HUES64 (cell line): ENCODE results near the gene ZNF626.
"Not testable (repeated sequence)": the region's sequence is repeated elsewhere in the genome, so short reads cannot be mapped to it uniquely, and the experiment has no call there.

Source experiments
- H3K27ac ChIP-seq: 2 replicates; pipeline ENCODE4 v1.7.0; 2013; ENCODE audit warnings: low read depth, low read length, inconsistent platforms
- H3K27me3 ChIP-seq: 2 replicates; pipeline ENCODE4 v1.6.1; 2013; ENCODE audit warnings: mild to moderate bottlenecking, low read length; ENCODE audit not compliant: insufficient read depth
- H3K36me3 ChIP-seq: 2 replicates; pipeline ENCODE4 v1.6.1; 2013; ENCODE audit warnings: mild to moderate bottlenecking, low read length; ENCODE audit not compliant: insufficient read depth
- H3K4me1 ChIP-seq: 2 replicates; pipeline ENCODE4 v1.6.1; 2013; ENCODE audit warnings: mild to moderate bottlenecking, low read length, moderate library complexity; ENCODE audit not compliant: insufficient read depth
- H3K4me3 ChIP-seq: 2 replicates; pipeline ENCODE4 v1.5.1; 2013; ENCODE audit warnings: mild to moderate bottlenecking, low read length, moderate library complexity
- H3K9ac ChIP-seq: 2 replicates; pipeline ENCODE4 v1.6.1; 2013; ENCODE audit warnings: mild to moderate bottlenecking, low read depth, low read length
- H3K9me3 ChIP-seq: 2 replicates; pipeline ENCODE4 v1.6.1; 2013; ENCODE audit warnings: low read depth, low read length; ENCODE audit not compliant: insufficient read depth
- WGBS: fragments of 150-250, 120-280 bp; methylation state at CpG from one replicate; pipeline ENCODE4 v1.1.7; 2013; ENCODE audit warnings: missing lambda C conversion rate; 5-methylcytosine and 5-hydroxymethylcytosine counted together

ZNF626 gene

DNA sequence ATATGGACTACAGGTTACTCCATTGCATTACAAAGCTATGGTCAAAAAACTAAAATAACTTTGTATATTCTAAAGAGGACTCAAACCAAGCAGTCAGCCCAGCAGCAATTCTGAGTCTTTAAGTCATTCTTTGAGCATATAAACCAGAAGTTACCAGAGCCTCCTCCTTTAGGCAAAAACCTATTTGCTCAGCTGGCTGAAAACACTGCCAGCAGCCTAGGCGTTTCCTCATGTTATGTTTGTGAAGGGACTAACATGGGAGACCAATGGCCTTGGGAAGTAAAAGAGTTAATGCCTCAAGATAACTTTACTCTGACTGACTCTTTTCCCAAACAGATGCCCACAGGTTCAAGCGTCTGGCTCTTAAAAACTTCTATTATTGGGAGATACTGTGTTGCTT lies 45.3 kb downstream of the ZNF626 start:
- H3K4me3 ChIP-seq = no peak overlapping the region
- H3K27ac ChIP-seq = no peak overlapping the region
- no peaks in the 10 kb centered on the region for H3K36me3 ChIP-seq
- no peaks in the 10 kb centered on the region for H3K4me1 ChIP-seq
- H3K9me3 ChIP-seq = peaks cover 6% of the 10 kb centered on the region; the same call in 1 of the 2 replicates
- no peaks in the 10 kb centered on the region for H3K27me3 ChIP-seq
- H3K9ac ChIP-seq = no peak overlapping the region
- 100% methylated on average over 1 of the region's 2 CpGs for WGBS

DNA sequence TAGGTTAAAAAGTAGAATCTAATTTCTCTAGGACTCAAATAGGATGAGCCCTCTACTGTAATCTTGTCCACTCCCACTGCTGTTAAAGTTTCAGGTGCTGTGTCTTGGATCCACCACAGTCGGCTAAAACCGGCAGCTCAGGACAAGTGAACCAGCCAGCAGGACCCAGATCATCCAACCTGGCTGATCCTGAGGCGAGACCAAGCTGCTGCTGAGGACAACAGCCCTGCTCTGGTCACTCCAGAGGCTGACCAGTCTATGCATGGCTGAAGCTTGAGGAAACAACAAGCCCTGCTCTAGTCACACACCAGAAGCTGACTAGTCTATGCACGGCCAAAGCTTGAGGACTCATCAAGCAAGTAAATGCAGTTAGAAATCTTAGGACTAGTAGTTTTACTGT lies 46.4 kb downstream of the ZNF626 start:
- WGBS = 89% methylated on average over 4 of the region's 4 CpGs
- not testable (repeated sequence) for H3K9me3 ChIP-seq, H3K36me3 ChIP-seq

DNA sequence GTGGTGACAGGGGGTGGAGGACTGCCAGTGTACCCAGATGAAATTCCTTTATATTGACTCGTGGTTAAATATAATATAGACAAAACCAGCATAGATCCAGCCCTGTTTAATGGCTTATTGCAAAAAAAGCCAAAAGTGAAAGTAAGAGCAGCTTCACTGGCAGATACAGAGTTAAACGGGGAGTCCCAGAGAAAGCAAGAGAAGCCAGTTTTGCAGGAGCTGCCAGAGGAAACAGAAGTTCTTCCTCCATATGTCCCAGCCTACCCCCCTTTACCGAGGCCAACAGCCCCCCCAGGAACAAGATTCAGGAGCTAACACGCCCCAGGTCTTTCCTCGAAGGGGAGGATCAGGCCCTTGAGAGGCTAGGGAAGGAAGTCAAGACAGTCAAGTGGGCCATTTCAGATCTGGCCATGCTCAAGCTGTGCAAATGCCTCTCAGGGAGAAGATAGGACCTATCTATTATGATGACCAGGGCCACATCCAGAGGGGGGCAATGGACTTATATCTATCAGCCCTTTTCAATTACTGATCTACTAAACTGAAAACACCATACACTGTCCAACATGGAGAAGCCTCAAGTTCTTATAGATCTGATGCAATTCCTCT lies 48.6 kb downstream of the ZNF626 start:
- Histone ChIP-seq H3K36me3 (no peaks in the 10 kb centered on the region), H3K27me3 (no peaks in the 10 kb centered on the region), H3K4me3 (no peak overlapping the region), H3K4me1 (no peaks in the 10 kb centered on the region), H3K9me3 (peaks cover 3% of the 10 kb centered on the region; the same call in 1 of the 2 replicates), H3K9ac (no peak overlapping the region), H3K27ac (no peak overlapping the region)
- 87% methylated on average over 5 of the region's 5 CpGs for WGBS

More for the DNA sequence above, 46.4 kb downstream of the ZNF626 start:
- H3K27me3 ChIP-seq, H3K4me1 ChIP-seq, H3K9ac ChIP-seq, H3K4me3 ChIP-seq, H3K27ac ChIP-seq: not testable (repeated sequence)

DNA sequence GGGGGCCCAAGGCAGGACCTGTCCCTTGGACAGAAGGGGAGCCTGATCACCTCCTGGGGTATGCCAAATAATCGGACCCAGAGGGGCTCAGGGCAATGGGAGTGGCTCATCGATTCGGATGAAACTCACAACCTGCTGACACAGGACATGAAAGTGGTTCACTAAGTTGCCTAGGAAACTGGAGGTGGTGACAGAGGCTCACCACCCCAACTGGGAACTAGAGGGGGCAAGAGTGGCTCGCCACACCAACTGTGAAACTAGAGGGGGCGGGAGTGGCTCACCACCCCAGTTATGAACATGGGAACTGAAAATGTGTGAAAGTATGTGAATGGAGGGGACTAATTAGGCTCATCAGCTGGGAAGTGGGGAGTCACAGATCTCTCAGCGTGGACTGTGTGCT lies 49.5 kb downstream of the ZNF626 start:
- 93% methylated on average over 6 of the region's 6 CpGs for WGBS
- H3K4me1 ChIP-seq = no peaks in the 10 kb centered on the region
- H3K4me3 ChIP-seq = no peak overlapping the region
- H3K9me3 ChIP-seq = peaks cover 3% of the 10 kb centered on the region; the same call in 1 of the 2 replicates
- no peak overlapping the region for H3K27ac ChIP-seq
- H3K36me3 ChIP-seq = no peaks in the 10 kb centered on the region
- no peak overlapping the region for H3K9ac ChIP-seq
- no peaks in the 10 kb centered on the region for H3K27me3 ChIP-seq

DNA sequence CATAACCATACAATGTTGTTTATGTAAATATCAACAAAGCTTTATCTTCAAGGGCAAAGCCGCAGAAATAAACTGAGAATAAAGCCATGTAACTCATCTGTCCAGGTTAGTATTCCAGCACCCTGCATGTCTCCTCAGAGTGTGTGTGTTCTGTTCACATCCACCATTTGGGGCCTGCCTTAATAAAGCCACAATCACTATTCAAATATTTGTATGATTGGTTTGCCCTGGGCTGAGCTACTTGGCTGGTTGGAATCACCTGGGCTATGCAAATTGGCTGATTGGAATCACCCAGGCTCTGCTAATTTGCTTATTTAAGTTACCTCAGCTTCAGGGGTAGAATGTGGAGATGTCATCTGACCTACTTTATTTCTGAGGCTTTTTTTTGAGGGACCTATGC lies 53.4 kb downstream of the ZNF626 start:
- WGBS = 100% methylated on average over 1 of the region's 1 CpG
- no peaks in the 10 kb centered on the region for H3K36me3 ChIP-seq
- H3K9ac ChIP-seq = no peak overlapping the region
- H3K4me3 ChIP-seq = no peak overlapping the region
- H3K9me3 ChIP-seq = peaks cover 6% of the 10 kb centered on the region; the same call in 1 of the 2 replicates
- no peaks in the 10 kb centered on the region for H3K4me1 ChIP-seq
- H3K27me3 ChIP-seq = no peaks in the 10 kb centered on the region
- no peak overlapping the region for H3K27ac ChIP-seq
